Activated naive CD8-positive, alpha-beta T cell treated with anti-CD3 and anti-CD28 coated beads for 36 hours (primary cell): Measurements from ENCODE around the gene JMJD6. TPM values are rescaled to one million over a fixed set of nuclear protein-coding genes. Genes with fewer than 3 reads are reported as not detected.

Source experiments
- DNase-seq: peaks from one replicate; pipeline ENCODE4 v3.0.0; 2021
- H3K27ac Mint-ChIP-seq: one replicate; pipeline ENCODE4 v1.8.0; 2022; ENCODE audit warnings: mild to moderate bottlenecking, moderate library complexity, mixed read lengths
- H3K27me3 Mint-ChIP-seq: one replicate; pipeline ENCODE4 v1.8.0; 2022; ENCODE audit warnings: mild to moderate bottlenecking, mixed read lengths
- H3K36me3 Mint-ChIP-seq: one replicate; pipeline ENCODE4 v1.8.0; 2021; ENCODE audit warnings: mild to moderate bottlenecking, mixed read lengths
- H3K4me1 Mint-ChIP-seq: one replicate; pipeline ENCODE4 v1.8.0; 2021; ENCODE audit warnings: mixed read lengths
- H3K4me3 Mint-ChIP-seq: one replicate; pipeline ENCODE4 v1.8.0; 2022; ENCODE audit warnings: mild to moderate bottlenecking, moderate library complexity, mixed read lengths
- H3K9me3 Mint-ChIP-seq: one replicate; pipeline ENCODE4 v1.8.0; 2022; ENCODE audit warnings: mixed read lengths
- total RNA-seq, 2 experiments: library from RNA; stranded (reverse); gene quantifications; one replicate each; pipeline ENCODE4 v1.2.3, GENCODE V29; 2021

JMJD6 gene
- total RNA-seq, 2 experiments from 2014 or later = 54.6 to 55.8 TPM

GRCh38 chr17:76672270-76672851 is 54.0 kb downstream of the JMJD6 start:
- H3K4me1 Mint-ChIP-seq = peaks cover 32% of the 10 kb centered on the region
- H3K36me3 Mint-ChIP-seq = no peaks in the 10 kb centered on the region
- no peak for DNase-seq
- H3K4me3 Mint-ChIP-seq = peak overlapping the region; percentile 91
- H3K27ac Mint-ChIP-seq = peak overlapping the region; percentile 87
- peaks cover 2% of the 10 kb centered on the region for H3K9me3 Mint-ChIP-seq
- H3K27me3 Mint-ChIP-seq = no peaks in the 10 kb centered on the region

DNA sequence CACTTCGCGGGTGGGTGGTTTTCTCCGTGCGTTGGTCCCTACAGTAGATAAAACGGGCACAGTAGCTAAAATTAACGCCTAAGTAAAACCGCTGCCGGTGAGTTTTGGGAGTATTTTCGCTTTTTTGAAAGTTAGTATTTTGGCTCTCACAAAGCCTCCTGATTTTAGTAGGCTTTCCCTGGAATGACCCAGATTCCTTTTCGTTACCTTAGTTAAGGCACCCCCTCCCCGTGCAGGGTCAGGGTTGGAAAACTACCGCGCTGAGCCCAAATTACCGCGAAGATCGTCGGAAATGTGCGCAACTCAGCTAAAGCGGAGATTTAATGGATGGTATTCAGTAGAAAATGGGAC is 54.5 kb downstream of the JMJD6 start:
- Mint-ChIP-seq H3K4me1 (peaks cover 32% of the 10 kb centered on the region), H3K27me3 (no peaks in the 10 kb centered on the region), H3K27ac (peak overlapping the region; percentile 87), H3K4me3 (peak overlapping the region; percentile 91), H3K9me3 (peaks cover 2% of the 10 kb centered on the region), H3K36me3 (no peaks in the 10 kb centered on the region)
- no peak for DNase-seq

DNA sequence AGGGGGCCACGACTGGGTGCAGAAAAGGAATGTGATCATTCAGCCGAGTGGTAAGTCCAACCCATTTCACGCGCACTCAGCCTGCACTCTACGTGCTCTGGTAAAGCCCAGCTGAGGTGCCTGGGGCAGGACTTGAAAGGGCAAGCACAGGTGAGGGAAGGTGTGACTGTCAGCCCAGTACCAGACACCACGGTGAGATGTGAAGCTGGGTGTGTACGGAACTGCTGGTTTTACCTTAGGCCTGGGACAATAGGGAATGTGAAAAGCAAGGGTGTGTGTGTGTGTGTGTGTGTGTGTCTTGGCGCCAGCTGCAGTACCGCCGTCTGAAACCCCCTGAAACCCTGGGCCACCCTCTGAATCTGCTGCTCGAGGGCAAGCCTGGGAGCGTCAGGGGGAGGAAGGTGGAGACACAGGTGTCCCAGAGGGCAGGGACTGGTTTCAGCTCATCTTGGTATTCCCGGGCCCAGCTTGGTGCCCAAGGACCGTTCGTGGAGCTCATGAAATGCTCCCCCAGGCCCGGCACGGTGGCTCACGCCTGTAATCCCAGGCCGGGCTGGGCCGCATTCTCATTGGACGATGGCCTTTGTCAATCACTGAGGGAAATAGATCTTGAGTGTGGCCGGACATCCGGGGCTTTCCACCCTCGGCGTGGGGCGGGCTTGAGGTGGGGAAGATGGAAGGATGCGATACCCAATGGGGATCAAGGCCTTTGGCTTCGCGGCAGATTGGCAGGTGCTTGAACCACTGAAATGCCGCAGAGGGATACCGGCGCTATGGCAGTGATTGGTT is 55.1 kb downstream of the JMJD6 start:
- peak overlapping the region; percentile 87 for H3K27ac Mint-ChIP-seq
- DNase-seq = peak; percentile 99
- no peaks in the 10 kb centered on the region for H3K27me3 Mint-ChIP-seq
- peaks cover 32% of the 10 kb centered on the region for H3K4me1 Mint-ChIP-seq
- peak overlapping the region; percentile 91 for H3K4me3 Mint-ChIP-seq
- peaks cover 2% of the 10 kb centered on the region for H3K9me3 Mint-ChIP-seq
- H3K36me3 Mint-ChIP-seq = no peaks in the 10 kb centered on the region

DNA sequence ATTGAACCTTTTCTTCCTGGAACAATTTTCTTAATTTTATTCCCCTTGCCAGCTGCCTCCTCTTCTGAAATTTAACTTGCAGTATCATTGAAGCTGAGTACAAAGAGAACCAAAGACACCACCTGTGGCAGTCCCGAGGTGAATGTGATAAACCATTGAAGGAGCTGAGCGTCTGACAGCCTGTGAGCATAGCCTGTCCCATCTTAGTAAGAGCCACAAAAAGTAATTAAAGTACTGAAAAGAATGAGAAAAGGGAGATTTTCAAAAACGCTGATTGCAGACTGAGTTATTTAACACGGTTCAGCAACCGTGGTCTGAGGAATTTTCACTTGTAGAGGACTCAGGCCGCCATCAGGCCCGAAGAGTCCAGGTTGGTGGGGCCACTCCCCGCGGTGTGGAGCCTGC is 55.7 kb downstream of the JMJD6 start:
- Mint-ChIP-seq H3K4me3 (peak overlapping the region; percentile 91), H3K9me3 (peaks cover 2% of the 10 kb centered on the region), H3K36me3 (no peaks in the 10 kb centered on the region), H3K27me3 (no peaks in the 10 kb centered on the region), H3K27ac (peak overlapping the region; percentile 87), H3K4me1 (peaks cover 32% of the 10 kb centered on the region)
- DNase-seq = no peak

GRCh38 chr17:76670020-76670717 is 56.2 kb downstream of the JMJD6 start:
- no peaks in the 10 kb centered on the region for H3K36me3 Mint-ChIP-seq
- no peak for DNase-seq
- H3K9me3 Mint-ChIP-seq = peaks cover 2% of the 10 kb centered on the region
- H3K27ac Mint-ChIP-seq = peak overlapping the region; percentile 87
- H3K4me3 Mint-ChIP-seq = peak overlapping the region; percentile 91
- H3K27me3 Mint-ChIP-seq = no peaks in the 10 kb centered on the region
- H3K4me1 Mint-ChIP-seq = peaks cover 32% of the 10 kb centered on the region

Other genes starting within 250 kb of the JMJD6 start
- gene RHBDF2, start 225.2 kb downstream of the JMJD6 start, total RNA-seq = 10 to 100 TPM; 20.7 to 22.2 TPM
- under 1 TPM; 0.33 to 0.62 TPM for gene CYGB, start 188.9 kb downstream of the JMJD6 start, total RNA-seq
- gene PRCD, start 186.6 kb downstream of the JMJD6 start, total RNA-seq = under 1 TPM; 0.36 to 0.66 TPM
- not detected for gene ST6GALNAC2, start 140.7 kb downstream of the JMJD6 start, total RNA-seq
- gene ST6GALNAC1, start 82.8 kb downstream of the JMJD6 start, total RNA-seq = not detected
- gene MXRA7, start 15.6 kb downstream of the JMJD6 start, total RNA-seq = 10 to 100 TPM; 13.7 to 14.8 TPM
- gene METTL23, start 233 bp upstream of the JMJD6 start, total RNA-seq = 10 to 100 TPM; 30.0 to 30.6 TPM
- 100 to 1,000 TPM; 549 to 571 TPM for gene SRSF2, start 10.7 kb upstream of the JMJD6 start, total RNA-seq
- gene MFSD11, start 11.5 kb upstream of the JMJD6 start, total RNA-seq = 10 to 100 TPM; 14.4 to 16.0 TPM
- gene MGAT5B, start 141.8 kb upstream of the JMJD6 start, total RNA-seq = under 1 TPM; 0.12 to 0.18 TPM